RWPE2 (cell line): Measurements from ENCODE around the gene ANKAR.

Experiments
- ATAC-seq: fragments of 200-7000 bp; cut with Tn5 transposase; 3 replicates; pipeline ENCODE4 v1.9.1; 2021; ENCODE audit warnings: low read depth
- DNase-seq: peaks from one replicate; pipeline ENCODE4 v3.0.0-alpha.2; 2020; ENCODE audit warnings: low spot score
- H3K27ac ChIP-seq: fragments of 450-650 bp; 2 replicates; pipeline ENCODE4 v1.5.1; 2017; ENCODE audit warnings: mild to moderate bottlenecking; ENCODE audit not compliant: poor library complexity, severe bottlenecking
- H3K27me3 ChIP-seq: fragments of 250-450 bp; sonication (Bioruptor Pico); 2 replicates; pipeline ENCODE4 v1.5.1; 2021; ENCODE audit warnings: mild to moderate bottlenecking, moderate library complexity; ENCODE audit not compliant: insufficient read depth, poor library complexity, severe bottlenecking
- H3K36me3 ChIP-seq: fragments of 250-450 bp; sonication (Bioruptor Pico); 2 replicates; pipeline ENCODE4 v1.5.1; 2020; ENCODE audit warnings: low read depth, mild to moderate bottlenecking, moderate library complexity
- H3K4me1 ChIP-seq: fragments of 250-450 bp; sonication (Bioruptor Pico); 2 replicates; pipeline ENCODE4 v1.5.1; 2021; ENCODE audit warnings: mild to moderate bottlenecking, moderate library complexity; ENCODE audit not compliant: insufficient read depth, poor library complexity, severe bottlenecking
- H3K4me3 ChIP-seq: fragments of 250-450 bp; sonication (Bioruptor Pico); 2 replicates; pipeline ENCODE4 v1.5.1; 2021; ENCODE audit warnings: mild to moderate bottlenecking, moderate library complexity; ENCODE audit not compliant: severe bottlenecking
- H3K9me3 ChIP-seq: fragments of 250-450 bp; sonication (Bioruptor Pico); 2 replicates; pipeline ENCODE4 v1.5.1; 2021; ENCODE audit warnings: mild to moderate bottlenecking, moderate library complexity; ENCODE audit not compliant: severe bottlenecking
- TF ChIP-seq, protein P1 (sequence below): fragments of 450-650 bp; IDR thresholded peaks from one replicate; pipeline ENCODE4 v1.5.1; 2017; ENCODE audit warnings: mild to moderate bottlenecking, moderate library complexity; ENCODE audit not compliant: poor library complexity, severe bottlenecking

The ANKAR gene, protein sequence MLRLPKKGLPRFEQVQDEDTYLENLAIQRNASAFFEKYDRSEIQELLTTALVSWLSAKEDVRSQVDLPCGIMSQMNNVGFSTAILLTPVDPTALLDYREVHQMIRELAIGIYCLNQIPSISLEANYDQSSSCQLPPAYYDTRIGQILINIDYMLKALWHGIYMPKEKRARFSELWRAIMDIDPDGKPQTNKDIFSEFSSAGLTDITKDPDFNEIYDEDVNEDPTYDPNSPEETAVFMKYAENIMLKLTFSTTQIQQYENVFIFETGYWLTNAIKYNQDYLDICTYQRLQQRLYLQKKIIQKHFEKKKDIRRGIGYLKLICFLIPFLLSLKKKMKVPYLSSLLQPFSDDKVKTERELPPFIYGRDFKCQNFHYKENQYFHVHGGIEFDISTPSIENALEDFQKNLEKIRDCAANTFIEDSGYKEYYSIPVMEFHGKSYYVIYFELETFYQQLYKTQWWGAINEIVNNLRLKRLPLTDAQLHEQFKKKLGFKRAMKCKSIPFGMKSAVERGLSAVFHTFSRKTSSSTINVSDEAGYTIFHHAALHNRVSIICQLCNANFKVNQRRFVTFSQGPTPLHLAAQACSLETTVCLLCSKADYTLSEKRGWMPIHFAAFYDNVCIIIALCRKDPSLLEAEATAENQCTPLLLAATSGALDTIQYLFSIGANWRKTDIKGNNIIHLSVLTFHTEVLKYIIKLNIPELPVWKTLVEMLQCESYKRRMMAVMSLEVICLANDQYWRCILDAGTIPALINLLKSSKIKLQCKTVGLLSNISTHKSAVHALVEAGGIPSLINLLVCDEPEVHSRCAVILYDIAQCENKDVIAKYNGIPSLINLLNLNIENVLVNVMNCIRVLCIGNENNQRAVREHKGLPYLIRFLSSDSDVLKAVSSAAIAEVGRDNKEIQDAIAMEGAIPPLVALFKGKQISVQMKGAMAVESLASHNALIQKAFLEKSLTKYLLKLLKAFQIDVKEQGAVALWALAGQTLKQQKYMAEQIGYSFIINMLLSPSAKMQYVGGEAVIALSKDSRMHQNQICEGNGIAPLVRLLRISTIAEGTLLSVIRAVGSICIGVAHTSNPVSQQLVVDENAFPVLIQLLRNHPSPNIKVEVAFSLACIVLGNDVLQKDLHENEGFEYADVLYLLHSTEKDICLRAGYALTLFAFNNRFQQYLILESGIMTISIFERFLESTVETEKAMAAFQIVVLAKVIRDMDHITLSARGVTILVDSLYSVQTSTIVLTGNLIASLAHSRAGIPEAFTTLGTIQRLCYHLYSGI (N-terminal part only)

DNA sequence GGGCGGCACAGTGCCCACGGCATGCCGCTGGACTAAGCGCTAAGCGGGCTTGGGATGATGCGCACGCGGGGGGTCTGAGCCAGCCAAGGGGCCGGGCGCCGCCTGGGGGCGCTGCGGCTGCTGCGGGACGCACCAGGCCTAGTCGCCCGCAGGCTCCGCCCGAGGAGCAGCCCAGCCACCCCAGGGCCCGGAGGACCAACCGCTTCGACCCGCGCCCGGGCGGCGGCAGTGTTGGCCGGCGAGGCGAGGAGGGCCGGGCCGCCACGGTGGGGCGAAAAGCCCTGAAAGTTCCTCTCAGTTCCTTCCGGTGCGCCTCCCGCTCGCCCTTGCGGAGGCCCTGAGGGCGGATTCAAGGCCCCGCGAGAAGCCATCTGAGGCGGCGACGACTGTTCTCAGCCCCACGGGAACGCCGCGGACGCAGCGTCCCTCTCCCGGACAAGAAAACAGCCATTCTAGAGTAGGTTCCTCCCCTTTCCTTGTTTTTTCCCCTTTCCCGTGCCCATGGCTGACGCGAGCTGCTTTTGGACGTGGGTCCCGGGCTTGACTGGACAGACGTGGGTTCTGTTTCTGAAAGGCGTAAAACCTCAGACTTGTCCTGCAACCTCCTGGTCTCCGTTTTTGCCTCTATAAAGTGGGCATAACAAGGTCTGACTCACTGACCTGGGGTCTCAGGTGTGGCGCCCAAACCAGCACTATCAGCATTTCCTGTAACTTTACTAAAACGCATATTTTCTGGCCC is at the start of gene ANKAR:
Gene ANKAR, plus strand, starts transcription at position 297 of the 739 bp plus-strand sequence. CDS start 1,821 bp downstream, outside the sequence.
- peaks cover 12% of the 10 kb centered on the region for H3K36me3 ChIP-seq
- no peaks in the 10 kb centered on the region for H3K9me3 ChIP-seq
- peak within 1 kb of the TSS; percentile 48 for H3K27ac ChIP-seq
- no peaks in the 10 kb centered on the region for H3K27me3 ChIP-seq
- ATAC-seq (peak; percentile 89), DNase-seq (peak; percentile 77)
- TF ChIP-seq, protein P1, sequence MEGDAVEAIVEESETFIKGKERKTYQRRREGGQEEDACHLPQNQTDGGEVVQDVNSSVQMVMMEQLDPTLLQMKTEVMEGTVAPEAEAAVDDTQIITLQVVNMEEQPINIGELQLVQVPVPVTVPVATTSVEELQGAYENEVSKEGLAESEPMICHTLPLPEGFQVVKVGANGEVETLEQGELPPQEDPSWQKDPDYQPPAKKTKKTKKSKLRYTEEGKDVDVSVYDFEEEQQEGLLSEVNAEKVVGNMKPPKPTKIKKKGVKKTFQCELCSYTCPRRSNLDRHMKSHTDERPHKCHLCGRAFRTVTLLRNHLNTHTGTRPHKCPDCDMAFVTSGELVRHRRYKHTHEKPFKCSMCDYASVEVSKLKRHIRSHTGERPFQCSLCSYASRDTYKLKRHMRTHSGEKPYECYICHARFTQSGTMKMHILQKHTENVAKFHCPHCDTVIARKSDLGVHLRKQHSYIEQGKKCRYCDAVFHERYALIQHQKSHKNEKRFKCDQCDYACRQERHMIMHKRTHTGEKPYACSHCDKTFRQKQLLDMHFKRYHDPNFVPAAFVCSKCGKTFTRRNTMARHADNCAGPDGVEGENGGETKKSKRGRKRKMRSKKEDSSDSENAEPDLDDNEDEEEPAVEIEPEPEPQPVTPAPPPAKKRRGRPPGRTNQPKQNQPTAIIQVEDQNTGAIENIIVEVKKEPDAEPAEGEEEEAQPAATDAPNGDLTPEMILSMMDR = peak; percentile 88
- no peaks in the 10 kb centered on the region for H3K4me1 ChIP-seq
- H3K4me3 ChIP-seq = peak within 1 kb of the TSS; percentile 43

DNA sequence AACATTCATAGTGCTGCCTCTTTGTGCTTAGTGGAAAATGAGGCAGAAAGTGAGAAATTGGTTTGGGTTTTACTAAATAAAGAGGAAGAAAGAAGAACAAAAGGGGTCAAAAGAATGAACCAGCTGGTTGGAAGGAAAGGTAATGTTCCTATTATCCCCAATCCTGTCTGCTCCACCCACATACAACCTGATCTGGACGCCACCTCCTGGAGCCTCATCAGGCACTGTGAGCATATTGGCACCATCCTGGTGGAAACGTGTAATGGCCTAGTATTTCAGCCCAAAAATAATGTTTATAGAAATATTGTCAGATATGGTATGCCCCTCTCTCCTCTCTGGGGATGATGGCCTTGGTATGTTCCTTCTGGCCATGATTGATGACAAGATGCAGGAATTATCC is 48.8 kb upstream of the ANKAR start:
- Histone ChIP-seq H3K27me3 (no peaks in the 10 kb centered on the region), H3K27ac (no peak overlapping the region), H3K9me3 (no peaks in the 10 kb centered on the region), H3K4me1 (no peaks in the 10 kb centered on the region), H3K36me3 (no peaks in the 10 kb centered on the region), H3K4me3 (no peak overlapping the region)
- DNase-seq (no peak), ATAC-seq (no peak)
- TF ChIP-seq, protein P1 = no peak

DNA sequence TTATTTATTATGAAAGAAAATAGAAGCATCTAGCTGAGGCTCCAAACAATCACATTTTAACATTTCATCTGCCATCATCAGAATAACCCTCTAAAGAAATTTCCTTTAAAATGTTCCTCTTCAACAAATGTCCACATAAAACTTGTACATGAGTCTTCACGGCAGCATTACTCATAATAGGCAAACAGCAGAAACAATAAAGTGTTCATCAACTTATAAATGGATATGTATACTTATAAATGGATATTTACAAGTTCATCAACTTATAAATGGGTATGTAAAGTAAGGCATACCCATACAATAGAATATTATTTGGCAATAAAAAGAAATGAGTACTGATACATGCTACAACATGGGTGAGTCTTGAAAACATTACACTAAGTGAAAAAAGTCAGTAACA is 46.7 kb upstream of the ANKAR start:
- no peak overlapping the region for H3K4me3 ChIP-seq
- no peaks in the 10 kb centered on the region for H3K4me1 ChIP-seq
- ATAC-seq = no peak
- no peaks in the 10 kb centered on the region for H3K9me3 ChIP-seq
- no peak overlapping the region for H3K27ac ChIP-seq
- no peaks in the 10 kb centered on the region for H3K36me3 ChIP-seq
- TF ChIP-seq, protein P1 = no peak
- H3K27me3 ChIP-seq = no peaks in the 10 kb centered on the region
- DNase-seq = no peak

DNA sequence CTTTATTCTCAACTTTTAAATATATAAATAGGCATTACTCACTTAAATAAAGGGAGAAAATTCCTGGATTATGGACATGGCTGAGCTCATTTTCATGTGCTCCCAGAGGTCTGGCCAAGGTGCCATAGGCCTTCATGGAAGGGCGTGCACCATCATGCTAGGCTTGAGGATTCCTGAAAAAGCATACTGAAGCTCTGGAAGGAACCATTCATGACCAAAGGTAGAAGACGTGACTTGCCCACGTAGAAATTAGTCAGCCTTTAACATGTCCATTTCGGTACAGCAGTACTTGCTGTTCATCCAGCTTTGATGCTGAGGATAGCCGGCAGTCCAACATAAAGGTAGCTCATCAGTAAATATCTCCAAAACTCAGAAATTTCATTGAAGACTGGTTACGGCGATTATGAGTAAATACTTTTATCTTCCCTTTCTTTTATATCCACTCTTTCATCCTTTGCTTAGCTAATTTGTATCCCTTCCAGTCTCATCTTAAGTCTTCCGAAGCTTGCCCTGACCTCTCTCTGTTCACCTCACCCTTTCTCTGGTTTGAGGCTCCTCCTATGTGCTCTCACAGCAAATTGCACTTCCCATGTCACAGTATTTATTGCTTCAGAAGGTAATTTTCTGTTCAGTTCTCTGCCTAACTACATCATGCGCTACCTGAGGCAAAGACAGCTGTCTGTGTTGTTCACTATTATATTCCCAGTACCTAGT is 45.5 kb upstream of the ANKAR start:
- no peaks in the 10 kb centered on the region for H3K27me3 ChIP-seq
- no peaks in the 10 kb centered on the region for H3K36me3 ChIP-seq
- TF ChIP-seq, protein P1 = no peak
- ATAC-seq = no peak
- no peaks in the 10 kb centered on the region for H3K4me1 ChIP-seq
- H3K4me3 ChIP-seq = no peak overlapping the region
- no peak overlapping the region for H3K27ac ChIP-seq
- H3K9me3 ChIP-seq = no peaks in the 10 kb centered on the region
- DNase-seq = no peak
